Cerebellar cortex (tissue), 1 donor: ENCODE results near the gene PCSK9.
A peak's percentile ranks its signal among the peaks of the same experiment; 100 is the strongest.

Experiments used
- DNase-seq: peaks from one replicate; pipeline ENCODE4 v3.0.0-alpha.2; 2015; ENCODE audit warnings: low spot score

The PCSK9 gene

GRCh38 chr1:55060133-55060999, 21.0 kb downstream of the PCSK9 start:
- DNase-seq: no peak

GRCh38 chr1:55061000-55061705, 21.8 kb downstream of the PCSK9 start:
- DNase-seq: no peak

- no peak for DNase-seq
Measured at GRCh38 chr1:55061706-55062321, 22.5 kb downstream of the PCSK9 start.

- no peak for DNase-seq
Measured at GRCh38 chr1:55062801-55063576, 23.6 kb downstream of the PCSK9 start.

GRCh38 chr1:55063577-55063942, 24.2 kb downstream of the PCSK9 start:
- no peak for DNase-seq

- DNase-seq: peak; percentile 85
Measured at GRCh38 chr1:55064071-55064581, 24.8 kb downstream of the PCSK9 start.

- DNase-seq: no peak
Measured at GRCh38 chr1:55064861-55065263, 25.5 kb downstream of the PCSK9 start.

- peak; percentile 76 for DNase-seq
Measured at GRCh38 chr1:55065648-55066047, 26.3 kb downstream of the PCSK9 start.

- peak; percentile 95 for DNase-seq
Measured at GRCh38 chr1:55067022-55067778, 27.9 kb downstream of the PCSK9 start.

- DNase-seq: no peak
Measured at GRCh38 chr1:55067914-55068313, 28.6 kb downstream of the PCSK9 start.

GRCh38 chr1:55068638-55069037, 29.3 kb downstream of the PCSK9 start:
- no peak for DNase-seq

- DNase-seq: no peak
Measured at GRCh38 chr1:55069280-55069679, 29.9 kb downstream of the PCSK9 start.

GRCh38 chr1:55070293-55071164, 31.2 kb downstream of the PCSK9 start:
- peak; percentile 85 for DNase-seq

GRCh38 chr1:55071477-55071876, 32.1 kb downstream of the PCSK9 start:
- peak; percentile 86 for DNase-seq

GRCh38 chr1:55073187-55073916, 34.0 kb downstream of the PCSK9 start:
- DNase-seq: no peak

GRCh38 chr1:55074455-55074854, 35.1 kb downstream of the PCSK9 start:
- DNase-seq: no peak

- DNase-seq: no peak
Measured at GRCh38 chr1:55076356-55076755, 37.0 kb downstream of the PCSK9 start.

- peak; percentile 91 for DNase-seq
Measured at GRCh38 chr1:55078470-55078869, 39.1 kb downstream of the PCSK9 start.

- DNase-seq: no peak
Measured at GRCh38 chr1:55079651-55080050, 40.3 kb downstream of the PCSK9 start.
